ENCODE data around the gene VAV2. TPM values are rescaled to one million over a fixed set of nuclear protein-coding genes. Genes with fewer than 3 reads are reported as not detected.
"Not testable (repeated sequence)": the region's sequence is repeated elsewhere in the genome, so short reads cannot be mapped to it uniquely, and the experiment has no call there.

Gene VAV2
- polyA plus RNA-seq, 2 of the 4 experiments (the other 2 are of a cell fraction), result 9.8 to 21.4 TPM

GRCh38 chr9:133904346-133905090, 87.6 kb downstream of the VAV2 start:
- ChIA-PET CTCF (interaction anchor here (0.6 to 1.3 kb wide), 2 partner anchors 31 to 90 kb away, joined by 3 read pairs; no protein-coding TSS in a partner anchor), POLR2A (no interaction called here)
- ATAC-seq, result no peak

GRCh38 chr9:133901184-133901835, 90.8 kb downstream of the VAV2 start:
- POLR2A ChIA-PET, result no interaction called here
- ATAC-seq, result no peak; a peak in 1 of 6 replicates
- CTCF ChIA-PET, result interaction anchor here (0.9 kb wide), 1 partner anchor 8 kb away, joined by 3 read pairs; no protein-coding TSS in a partner anchor
- H3K9me3 ChIP-seq, result no peaks in the 10 kb centered on the region
- H3K4me1 ChIP-seq, result no peaks in the 10 kb centered on the region
- 92% methylated on average over 17 of the region's 18 CpGs for WGBS (ENCODE audit: missing lambda C conversion rate)
- no peak for DNase-seq (ENCODE audit: low read depth in 1 of 2, low spot score in 1 of 2)
- FAIRE-seq, result no peak
- no peak overlapping the region for H3K4me2 ChIP-seq
- no peak overlapping the region for H3K27ac ChIP-seq
- H3K4me3 ChIP-seq, result no peak overlapping the region
- TF ChIP-seq FOSB (CRISPR knock-in tag; IDR thresholded peaks at IDR 0.05) (no peak), CBX2 (IDR thresholded peaks at IDR 0.05; ENCODE audit: borderline replicate concordance, low read depth) (no peak), NFE2L2 (conservative IDR thresholded peaks at IDR 0.05; ENCODE audit: low read length) (no peak), E2F6 (IDR thresholded peaks at IDR 0.05; ENCODE audit: borderline replicate concordance, low read depth) (no peak), POLR2A (IDR thresholded peaks at IDR 0.05; ENCODE audit: low read length) (no peak), ELK1 (IDR thresholded peaks at IDR 0.05; ENCODE audit: low read depth, low read length) (no peak)

More at GRCh38 chr9:133904346-133905090, 87.6 kb downstream of the VAV2 start:
- H3K4me2 ChIP-seq, result no peak overlapping the region
- no peaks in the 10 kb centered on the region for H3K9me3 ChIP-seq
- H3K27ac ChIP-seq, result 0 out of 6 replicates have a peak overlapping the region, but pooled peaks of 1 of the 2 experiments have one; percentile 2
- DNase-seq (ENCODE audit: low read depth in 1 of 2, low spot score in 1 of 2), result no peak
- TF ChIP-seq MYC (IDR thresholded peaks at IDR 0.05; ENCODE audit: borderline replicate concordance, low read length) (no peak), ZC3H11A (IDR thresholded peaks at IDR 0.05) (no peak), MAX (IDR thresholded peaks at IDR 0.05) (no peak), CBX2 (IDR thresholded peaks at IDR 0.05; ENCODE audit: borderline replicate concordance, low read depth) (no peak), USF2 (IDR thresholded peaks at IDR 0.05) (no peak), ELK1 (IDR thresholded peaks at IDR 0.05; ENCODE audit: low read depth, low read length) (no peak), CHD2 (IDR thresholded peaks at IDR 0.05; ENCODE audit: low read length, partially characterized antibody) (no peak), SREBF2 (IDR thresholded peaks at IDR 0.05) (no peak)
- WGBS (ENCODE audit: missing lambda C conversion rate), result 87% methylated on average over 22 of the region's 29 CpGs
- H3K4me1 ChIP-seq, result no peaks in the 10 kb centered on the region
- FAIRE-seq, result no peak
- no peak overlapping the region for H3K4me3 ChIP-seq

- no peak for FAIRE-seq
- no peak for TF ChIP-seq BCL3 (IDR thresholded peaks at IDR 0.05)
- no peak for TF ChIP-seq EHF (CRISPR knock-in tag; IDR thresholded peaks at IDR 0.05)
- TF ChIP-seq RARB (CRISPR knock-in tag; IDR thresholded peaks at IDR 0.05), result no peak
- no peak for TF ChIP-seq ZC3H11A (IDR thresholded peaks at IDR 0.05)
- TF ChIP-seq ATOH8 (CRISPR knock-in tag; IDR thresholded peaks at IDR 0.05; ENCODE audit: low read depth), result no peak
- TF ChIP-seq NFE2L2 (conservative IDR thresholded peaks at IDR 0.05; ENCODE audit: low read length), result no peak
- TF ChIP-seq FOSB (CRISPR knock-in tag; IDR thresholded peaks at IDR 0.05), result no peak
- TF ChIP-seq SMC3 (IDR thresholded peaks at IDR 0.05), result no peak
- no peak for TF ChIP-seq RAD21 (conservative IDR thresholded peaks at IDR 0.05 in 1 of 2, IDR thresholded peaks at IDR 0.05 in 1 of 2)
- TF ChIP-seq JUN (IDR thresholded peaks at IDR 0.05), result no peak
- no peak for TF ChIP-seq ZFP36 (IDR thresholded peaks at IDR 0.05; ENCODE audit: borderline replicate concordance, partially characterized antibody)
- no peak for TF ChIP-seq EP300 (IDR thresholded peaks at IDR 0.05)
- no peak for TF ChIP-seq HOXB13 (CRISPR knock-in tag; IDR thresholded peaks at IDR 0.05; ENCODE audit: low read depth)
- TF ChIP-seq TFCP2L1 (CRISPR knock-in tag; IDR thresholded peaks at IDR 0.05), result no peak
- no peak for DNase-seq (ENCODE audit: low read depth in 1 of 2, low spot score in 1 of 2)
- Histone ChIP-seq H3K4me1 (peaks cover 3% of the 10 kb centered on the region), H3K4me3 (no peak overlapping the region), H3K9me3 (no peaks in the 10 kb centered on the region), H3K27ac (no peak overlapping the region), H3K4me2 (no peak overlapping the region)
- ChIA-PET CTCF (no interaction called here), POLR2A (no interaction called here)
- no peak for ATAC-seq
- 83% methylated on average over 7 of the region's 7 CpGs for WGBS (ENCODE audit: missing lambda C conversion rate)
Measured at GRCh38 chr9:133897675-133898074, 94.4 kb downstream of the VAV2 start.

- CTCF ChIA-PET, result interaction anchor here (1.5 kb wide), 1 partner anchor 13 kb away, joined by 4 read pairs; no protein-coding TSS in a partner anchor
- POLR2A ChIA-PET; ATAC-seq; H3K4me3 ChIP-seq; H3K4me2 ChIP-seq; FAIRE-seq; DNase-seq (ENCODE audit: low read depth in 1 of 2, low spot score in 1 of 2); H3K27ac ChIP-seq; H3K9me3 ChIP-seq: not testable (repeated sequence)
- WGBS (ENCODE audit: missing lambda C conversion rate), result 93% methylated on average over 13 of the region's 13 CpGs
- peaks cover 12% of the 10 kb centered on the region for H3K4me1 ChIP-seq
Measured at GRCh38 chr9:133896007-133896406, 96.1 kb downstream of the VAV2 start.

All from A549 (cell line).